Lower lobe of right lung (tissue), 2 donors: Measurements from ENCODE around the gene TMEM121. TPM values are rescaled to one million over a fixed set of nuclear protein-coding genes. Genes with fewer than 3 reads are reported as not detected.

ENCODE experiments used
- ATAC-seq, 2 donors: fragments of 200-7000 bp; cut with Tn5 transposase; one replicate each; pipeline ENCODE4 v1.9.1; 2020 to 2022; ENCODE audit warnings: mild to moderate bottlenecking in 2 of 2, moderate library complexity in 2 of 2
- DNase-seq: peaks from one replicate; pipeline ENCODE4 v3.0.0-alpha.2; 2020
- H3K27ac ChIP-seq: fragments of 200-600 bp; one replicate; pipeline ENCODE4 v1.8.0; 2022
- H3K27me3 ChIP-seq: fragments of 200-600 bp; one replicate; pipeline ENCODE4 v1.8.0; 2022; ENCODE audit warnings: low read depth
- H3K36me3 ChIP-seq: fragments of 200-600 bp; one replicate; pipeline ENCODE4 v1.8.0; 2022; ENCODE audit warnings: mild to moderate bottlenecking
- H3K4me1 ChIP-seq: fragments of 200-600 bp; one replicate; pipeline ENCODE4 v1.8.0; 2022
- H3K4me3 ChIP-seq: fragments of 200-600 bp; one replicate; pipeline ENCODE4 v1.8.0; 2022; ENCODE audit warnings: mild to moderate bottlenecking
- H3K9me3 ChIP-seq: fragments of 200-600 bp; one replicate; pipeline ENCODE4 v1.8.0; 2022
- intact Hi-C: fragments of 100-400 bp; cut with DNase I; formaldehyde crosslinking; loops from one replicate; pipeline ENCODE4 v1.11.0; 2022
- total RNA-seq: library from RNA; stranded (reverse); fragmentation: NEBNext Ultra II Directional; extraction: Animal tissue kit (Norgen Biotek cat#: 25700); gene quantifications from one replicate; pipeline ENCODE4 v1.2.1, GENCODE V29; 2021
- TF ChIP-seq, protein P1 (sequence below): fragments of 200-600 bp; IDR thresholded peaks from one replicate; pipeline ENCODE4 v1.8.0; 2022; ENCODE audit warnings: antibody characterized with exemption, mild to moderate bottlenecking
- donor health status: DM: no; HTN: yes; CAD: no; lungs with severe emphysema.

The TMEM121 gene
- total RNA-seq, 1 donor from 2014 or later = 3.0 TPM

DNA sequence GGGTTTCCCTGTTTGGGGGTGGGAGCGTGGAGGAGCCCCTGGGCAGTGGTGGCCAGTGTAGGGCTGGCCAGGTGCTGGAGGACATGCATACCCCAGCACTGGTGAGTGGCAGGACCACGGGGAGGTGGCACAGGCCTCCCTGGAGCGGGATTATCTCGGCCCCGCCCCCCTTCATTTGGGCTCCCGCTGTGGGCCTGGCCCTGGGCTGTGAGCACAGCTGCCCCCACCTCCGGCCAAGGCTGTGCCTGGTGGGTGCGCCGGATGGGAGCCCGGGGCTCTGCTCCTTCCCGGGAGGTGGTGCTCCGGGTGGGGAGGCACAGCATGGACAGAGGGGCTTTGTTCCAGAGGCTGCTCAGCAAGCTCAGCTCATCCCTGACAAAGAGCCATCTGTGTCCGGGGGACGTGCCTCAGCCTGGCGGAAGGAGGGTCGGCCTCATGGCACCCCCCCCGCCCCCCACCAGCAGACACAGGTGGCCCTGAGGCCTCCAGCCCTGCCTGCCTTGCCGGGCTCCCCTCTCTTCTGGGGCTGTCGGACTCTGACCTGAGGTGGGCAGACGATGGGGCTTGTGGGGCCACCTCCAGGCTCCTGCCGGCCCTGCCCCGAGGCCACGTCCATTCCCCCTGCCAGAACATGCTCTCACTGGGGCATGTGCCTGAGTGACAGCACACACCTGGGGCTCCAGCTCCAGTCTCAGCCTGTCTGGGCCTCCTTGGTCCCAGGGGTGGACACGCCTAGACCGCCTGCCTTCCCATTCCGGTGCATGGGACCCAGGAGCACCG, 26.9 kb upstream of the TMEM121 start:
- Histone ChIP-seq H3K27ac (no peak overlapping the region), H3K4me1 (no peaks in the 10 kb centered on the region), H3K27me3 (no peaks in the 10 kb centered on the region), H3K9me3 (no peaks in the 10 kb centered on the region), H3K36me3 (peaks cover 14% of the 10 kb centered on the region), H3K4me3 (no peak overlapping the region)
- no peak for DNase-seq
- intact Hi-C loops = no loop called here
- TF ChIP-seq, protein P1, sequence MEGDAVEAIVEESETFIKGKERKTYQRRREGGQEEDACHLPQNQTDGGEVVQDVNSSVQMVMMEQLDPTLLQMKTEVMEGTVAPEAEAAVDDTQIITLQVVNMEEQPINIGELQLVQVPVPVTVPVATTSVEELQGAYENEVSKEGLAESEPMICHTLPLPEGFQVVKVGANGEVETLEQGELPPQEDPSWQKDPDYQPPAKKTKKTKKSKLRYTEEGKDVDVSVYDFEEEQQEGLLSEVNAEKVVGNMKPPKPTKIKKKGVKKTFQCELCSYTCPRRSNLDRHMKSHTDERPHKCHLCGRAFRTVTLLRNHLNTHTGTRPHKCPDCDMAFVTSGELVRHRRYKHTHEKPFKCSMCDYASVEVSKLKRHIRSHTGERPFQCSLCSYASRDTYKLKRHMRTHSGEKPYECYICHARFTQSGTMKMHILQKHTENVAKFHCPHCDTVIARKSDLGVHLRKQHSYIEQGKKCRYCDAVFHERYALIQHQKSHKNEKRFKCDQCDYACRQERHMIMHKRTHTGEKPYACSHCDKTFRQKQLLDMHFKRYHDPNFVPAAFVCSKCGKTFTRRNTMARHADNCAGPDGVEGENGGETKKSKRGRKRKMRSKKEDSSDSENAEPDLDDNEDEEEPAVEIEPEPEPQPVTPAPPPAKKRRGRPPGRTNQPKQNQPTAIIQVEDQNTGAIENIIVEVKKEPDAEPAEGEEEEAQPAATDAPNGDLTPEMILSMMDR = no peak
- ATAC-seq = no peak

DNA sequence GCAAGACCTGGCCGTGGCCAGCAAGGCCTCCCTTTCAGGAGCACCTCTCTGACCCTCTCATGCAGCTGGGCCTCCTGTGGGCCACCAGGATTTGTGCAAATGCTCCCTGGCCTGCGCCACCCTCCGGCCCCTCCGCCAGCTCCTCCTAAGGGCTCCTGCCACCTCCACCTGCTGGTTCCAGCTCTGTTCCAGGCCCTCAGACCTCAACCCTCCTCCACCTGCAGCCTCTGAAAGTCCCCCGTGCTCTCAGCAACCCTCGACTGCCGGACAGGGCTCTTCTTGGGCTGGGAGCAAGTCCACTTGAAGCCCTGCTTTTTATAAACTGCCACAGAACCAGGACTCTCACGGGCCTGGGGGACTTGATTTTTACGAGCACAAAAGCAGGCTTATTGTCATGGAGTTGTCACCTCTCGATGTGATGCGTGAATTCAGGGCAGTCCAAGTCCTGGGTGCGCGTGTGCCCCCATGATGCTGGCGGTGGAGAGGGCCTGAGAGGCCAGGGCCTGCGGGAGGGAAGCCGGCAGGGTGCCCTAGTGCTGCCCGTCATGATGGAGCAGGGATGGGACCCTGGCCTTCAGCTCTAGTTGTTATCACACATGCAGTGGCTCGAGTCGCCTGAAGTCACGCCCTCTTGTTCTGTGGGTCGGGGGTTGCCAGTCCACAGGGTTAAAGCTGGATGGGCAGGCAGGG, 26.2 kb upstream of the TMEM121 start:
- H3K4me1 ChIP-seq = no peaks in the 10 kb centered on the region
- ATAC-seq = no peak
- no peaks in the 10 kb centered on the region for H3K27me3 ChIP-seq
- H3K9me3 ChIP-seq = no peaks in the 10 kb centered on the region
- no peak overlapping the region for H3K4me3 ChIP-seq
- DNase-seq = no peak
- H3K36me3 ChIP-seq = peaks cover 14% of the 10 kb centered on the region
- TF ChIP-seq, protein P1 = no peak
- H3K27ac ChIP-seq = no peak overlapping the region
- intact Hi-C loops = no loop called here

DNA sequence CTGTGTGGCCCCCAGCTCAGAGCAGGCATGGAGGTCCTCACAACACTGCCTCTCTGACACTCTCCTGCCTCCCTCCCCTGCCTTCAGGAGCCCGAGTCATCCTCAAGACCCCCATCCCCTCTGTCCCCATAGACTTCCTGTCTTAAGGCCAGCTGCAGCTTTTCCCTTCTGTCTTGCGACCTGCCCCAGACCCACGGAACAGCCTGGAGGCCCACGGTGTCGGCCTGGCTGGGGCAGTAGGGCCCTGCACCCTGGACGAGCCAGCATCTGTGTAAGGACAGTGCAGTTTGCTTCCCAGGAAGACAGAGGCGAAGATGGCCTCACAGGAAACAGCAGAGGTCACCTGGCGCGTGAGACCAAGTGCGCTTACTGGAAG, 25.7 kb upstream of the TMEM121 start:
- H3K9me3 ChIP-seq = no peaks in the 10 kb centered on the region
- DNase-seq (no peak), ATAC-seq (no peak)
- H3K36me3 ChIP-seq = peaks cover 14% of the 10 kb centered on the region
- TF ChIP-seq, protein P1 = no peak
- H3K4me1 ChIP-seq = no peaks in the 10 kb centered on the region
- H3K27ac ChIP-seq = no peak overlapping the region
- H3K27me3 ChIP-seq = no peaks in the 10 kb centered on the region
- H3K4me3 ChIP-seq = no peak overlapping the region
- intact Hi-C loops = no loop called here

DNA sequence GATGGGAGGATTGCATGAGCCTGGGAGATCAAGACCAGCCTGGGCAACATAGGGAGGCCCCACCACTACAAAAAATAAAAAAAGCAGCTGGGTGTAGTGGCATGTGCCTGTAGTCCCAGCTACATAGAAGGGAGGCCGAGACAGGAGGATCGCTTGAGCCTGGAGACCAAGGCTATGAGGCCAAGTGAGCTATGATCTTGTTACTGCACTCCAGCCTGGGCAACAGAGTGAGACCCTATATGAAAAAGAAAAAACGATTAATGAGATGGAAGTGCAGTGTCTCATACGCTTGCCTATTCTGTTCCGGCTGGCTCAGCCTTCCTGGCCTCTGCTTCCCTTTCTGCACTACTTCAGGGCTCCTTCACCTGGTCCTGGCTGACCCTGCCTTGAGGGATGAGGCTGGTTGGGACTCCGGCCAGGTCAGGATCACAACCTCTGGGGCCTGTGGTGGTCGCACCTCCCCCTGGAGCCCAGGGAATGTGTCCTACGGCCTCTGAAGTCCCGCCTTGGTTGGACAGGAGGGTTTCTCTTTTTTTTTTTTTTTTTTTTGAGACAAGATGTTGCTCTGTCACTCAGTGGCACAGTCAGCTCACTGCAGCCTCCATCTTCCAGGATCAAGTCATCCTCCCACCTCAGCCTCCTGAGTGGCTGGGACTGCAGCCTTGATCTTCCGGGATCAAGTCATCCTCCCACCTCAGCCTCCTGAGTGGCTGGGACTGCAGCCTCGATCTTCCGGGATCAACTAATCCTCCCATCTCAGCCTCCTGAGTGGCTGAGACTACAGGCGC, 24.7 kb upstream of the TMEM121 start:
- Histone ChIP-seq H3K27me3 (no peaks in the 10 kb centered on the region), H3K9me3 (no peaks in the 10 kb centered on the region), H3K4me3 (no peak overlapping the region), H3K4me1 (no peaks in the 10 kb centered on the region), H3K36me3 (peaks cover 14% of the 10 kb centered on the region), H3K27ac (no peak overlapping the region)
- TF ChIP-seq, protein P1 = no peak
- no peak for DNase-seq
- no peak for ATAC-seq
- intact Hi-C loops = no loop called here

DNA sequence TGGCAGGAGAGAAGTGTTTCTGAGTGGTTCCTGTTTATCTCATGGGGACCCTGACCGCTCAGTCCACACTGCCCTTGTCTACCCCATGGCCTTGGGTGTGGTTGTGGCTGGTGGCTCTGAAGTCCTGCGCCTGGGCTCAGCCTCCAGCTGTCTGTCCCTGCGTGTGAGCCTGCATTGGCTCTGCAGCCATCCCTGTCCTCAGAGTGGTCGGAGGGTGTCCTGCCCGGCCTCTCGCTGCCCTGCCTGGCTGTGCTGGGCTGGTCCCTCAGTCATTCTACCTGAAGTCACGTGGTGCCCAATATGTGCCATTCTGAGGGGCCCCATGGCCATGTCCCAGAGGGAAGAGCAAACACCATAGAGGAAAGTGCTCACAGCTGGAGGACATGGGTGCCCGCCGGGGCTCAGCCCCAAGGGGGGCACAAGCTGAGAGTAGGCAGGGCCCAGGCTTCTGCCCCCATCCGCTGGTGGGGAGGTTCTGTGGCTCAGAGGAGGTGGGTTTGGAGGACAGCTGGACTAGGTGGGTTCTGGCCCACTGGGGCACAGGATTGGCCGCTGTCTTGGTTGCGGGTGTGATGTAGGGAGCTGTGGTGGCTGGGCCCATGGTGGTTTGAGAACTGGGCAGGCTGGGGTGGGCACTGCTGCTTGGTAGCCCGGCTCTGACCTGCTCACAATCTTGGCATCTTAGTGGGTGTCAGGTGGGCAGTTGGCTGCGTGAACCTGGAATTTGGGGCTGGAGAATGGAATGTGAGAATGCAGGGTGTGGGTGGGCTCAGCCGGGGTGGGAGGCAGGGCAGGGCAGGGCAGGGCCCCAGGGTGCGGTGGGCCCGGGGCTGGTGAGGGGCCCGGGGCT, 23.7 kb upstream of the TMEM121 start:
- Histone ChIP-seq H3K36me3 (peaks cover 14% of the 10 kb centered on the region), H3K9me3 (no peaks in the 10 kb centered on the region), H3K27me3 (peaks cover 6% of the 10 kb centered on the region), H3K27ac (no peak overlapping the region), H3K4me1 (no peaks in the 10 kb centered on the region), H3K4me3 (no peak overlapping the region)
- ATAC-seq = no peak
- intact Hi-C loops = no loop called here
- TF ChIP-seq, protein P1 = no peak
- DNase-seq = no peak
